GM19099 (cell line): ENCODE results near the gene C16orf78.

ENCODE experiments used
- POLR2A ChIP-seq: IDR thresholded peaks from 3 replicates; pipeline ENCODE4 v1.6.1; 2011; ENCODE audit warnings: low read depth; ENCODE audit not compliant: insufficient read length; ENCODE audit errors: extremely low read depth

Gene C16orf78

GRCh38 chr16:49407873-49408550, 34.4 kb downstream of the C16orf78 start:
- no peak for TF ChIP-seq POLR2A

- TF ChIP-seq POLR2A = no peak
Measured at GRCh38 chr16:49409121-49409520, 35.5 kb downstream of the C16orf78 start.

- no peak for TF ChIP-seq POLR2A
Measured at GRCh38 chr16:49410226-49410625, 36.6 kb downstream of the C16orf78 start.

- TF ChIP-seq POLR2A = no peak
Measured at GRCh38 chr16:49411121-49411970, 37.7 kb downstream of the C16orf78 start.

- no peak for TF ChIP-seq POLR2A
Measured at GRCh38 chr16:49414671-49415070, 41.1 kb downstream of the C16orf78 start.

DNA sequence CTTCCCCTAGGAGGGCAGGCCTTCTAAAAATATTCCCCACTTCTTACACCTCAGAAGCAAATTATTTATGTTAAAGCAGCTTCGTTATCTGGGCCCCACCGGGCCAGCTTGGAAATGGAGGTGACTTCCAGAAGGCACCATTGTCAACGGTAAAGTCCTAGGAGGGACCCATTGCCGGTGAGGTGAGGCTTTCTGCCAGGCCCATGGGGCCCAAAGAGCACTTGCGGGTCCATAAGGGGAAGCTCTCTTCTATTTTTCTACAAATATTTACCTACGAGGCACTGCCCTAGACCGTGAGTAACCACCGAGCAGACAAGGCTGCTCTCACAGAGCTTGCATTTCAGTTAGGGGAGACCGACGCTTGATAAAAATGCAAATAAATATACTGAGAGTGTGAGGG, 41.5 kb downstream of the C16orf78 start:
- TF ChIP-seq POLR2A = no peak

GRCh38 chr16:49416001-49416675, 42.5 kb downstream of the C16orf78 start:
- no peak for TF ChIP-seq POLR2A

DNA sequence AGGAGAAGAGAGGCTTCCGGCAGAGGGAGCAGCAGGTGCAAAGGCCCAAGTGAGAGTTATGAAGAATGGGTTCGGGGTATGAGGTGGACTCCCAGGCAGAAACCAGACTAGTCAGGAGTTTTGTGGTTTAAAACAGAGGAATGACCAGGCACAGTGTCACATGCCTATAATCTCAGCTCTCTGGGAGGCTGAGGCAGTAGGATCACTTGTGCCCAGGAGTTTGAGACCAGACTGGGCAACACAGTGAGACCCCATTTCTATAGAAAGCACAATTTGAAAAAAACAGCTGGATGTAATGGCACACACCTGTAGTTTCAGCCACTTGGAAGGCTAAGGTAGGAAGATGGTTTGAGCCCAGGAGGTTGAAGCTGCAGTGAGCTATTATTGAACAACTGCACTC, 43.8 kb downstream of the C16orf78 start:
- no peak for TF ChIP-seq POLR2A

DNA sequence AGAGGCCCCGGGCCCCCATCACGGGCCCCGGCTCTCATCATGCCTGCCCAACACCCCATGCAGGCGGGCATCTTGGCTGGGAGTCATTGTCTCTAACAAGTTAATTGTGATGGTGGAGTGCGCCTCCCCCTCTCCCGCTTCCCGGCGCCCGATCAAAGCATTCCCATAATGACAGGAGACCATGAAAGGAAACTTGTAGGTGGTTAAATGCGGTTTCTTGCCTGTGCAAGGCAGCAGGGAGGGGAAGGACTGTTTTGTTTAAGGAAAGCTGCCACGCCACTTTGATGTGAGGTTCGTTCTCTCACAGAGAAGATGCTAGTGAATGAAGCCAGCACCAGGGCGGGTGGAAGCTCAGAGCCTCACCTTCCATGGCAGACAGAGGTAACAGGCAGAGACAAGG, 45.4 kb downstream of the C16orf78 start:
- TF ChIP-seq POLR2A = no peak

DNA sequence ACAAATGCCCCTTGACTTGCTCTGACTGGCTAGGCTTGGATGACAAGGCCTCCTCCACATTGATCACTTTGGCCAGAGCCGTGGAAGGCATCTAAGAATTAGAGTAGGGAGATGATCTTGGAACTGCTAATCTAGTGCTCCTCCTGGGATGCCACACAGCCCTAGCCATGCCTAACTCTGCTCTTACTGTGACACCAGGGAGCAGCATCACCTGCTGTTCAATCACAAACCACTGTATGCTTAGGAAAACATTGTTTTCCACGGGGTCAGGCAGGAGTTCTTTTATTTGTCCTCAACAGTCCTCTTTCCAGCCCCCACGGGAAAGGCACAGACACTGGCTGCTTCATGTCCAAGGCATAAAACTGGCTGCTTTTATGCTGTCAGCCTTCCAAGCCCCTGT, 46.3 kb downstream of the C16orf78 start:
- TF ChIP-seq POLR2A = no peak

GRCh38 chr16:49422896-49423295, 49.3 kb downstream of the C16orf78 start:
- TF ChIP-seq POLR2A = no peak

- no peak for TF ChIP-seq POLR2A
Measured at GRCh38 chr16:49424961-49425360, 51.4 kb downstream of the C16orf78 start.

- TF ChIP-seq POLR2A = no peak
Measured at GRCh38 chr16:49427771-49428170, 54.2 kb downstream of the C16orf78 start.

- no peak for TF ChIP-seq POLR2A
Measured at GRCh38 chr16:49428808-49429207, 55.2 kb downstream of the C16orf78 start.

DNA sequence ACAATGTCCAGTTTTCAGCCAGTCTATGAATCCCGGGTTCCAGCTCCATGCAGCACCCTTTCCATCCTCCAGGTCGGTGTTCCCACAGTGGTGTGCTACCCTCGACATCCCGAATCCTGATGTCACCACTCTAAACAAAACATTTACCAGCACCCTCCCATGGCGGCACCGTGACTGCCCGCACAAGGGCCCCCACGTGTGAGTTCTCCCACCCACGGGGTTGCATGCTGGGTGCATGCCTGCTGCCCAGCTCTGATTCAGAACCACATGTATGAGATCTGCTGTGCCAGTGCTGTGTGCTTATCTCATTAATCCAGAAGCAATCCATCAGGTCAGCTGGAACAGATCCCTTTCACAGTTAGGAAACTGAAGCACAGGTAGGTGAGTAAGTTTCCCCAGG, 57.4 kb downstream of the C16orf78 start:
- no peak for TF ChIP-seq POLR2A
